Hematopoietic multipotent progenitor cell treated with erythropoietin and hydrocortisone succinate and interleukin-3 and kit ligand, for 8 days (in vitro differentiated cells): ENCODE data around the gene SLX4.

Experiments used
- DNase-seq: peaks from one replicate; pipeline ENCODE4 v3.0.0-alpha.2; 2015

The SLX4 gene

GRCh38 chr16:3546986-3547682 is 64.3 kb downstream of the SLX4 start:
- DNase-seq = no peak

- DNase-seq = no peak
Measured at GRCh38 chr16:3542601-3543373, 68.6 kb downstream of the SLX4 start.

- no peak for DNase-seq
Measured at GRCh38 chr16:3541527-3542155, 69.8 kb downstream of the SLX4 start.

- DNase-seq = no peak
Measured at GRCh38 chr16:3538222-3538621, 73.2 kb downstream of the SLX4 start.

GRCh38 chr16:3536851-3537250 is 74.6 kb downstream of the SLX4 start:
- no peak for DNase-seq

- DNase-seq = no peak
Measured at GRCh38 chr16:3536271-3536731, 75.1 kb downstream of the SLX4 start.

GRCh38 chr16:3534126-3534525 is 77.3 kb downstream of the SLX4 start:
- no peak for DNase-seq

GRCh38 chr16:3532741-3533140 is 78.7 kb downstream of the SLX4 start:
- DNase-seq = no peak
